GM21717 (cell line): ENCODE measurements around the gene CFI.
"Not testable (repeated sequence)": the region's sequence is repeated elsewhere in the genome, so short reads cannot be mapped to it uniquely, and the experiment has no call there.

Experiments
- ATAC-seq: cut with Tn5 transposase; IDR thresholded peaks from one replicate; pipeline ENCODE4 v1.9.1; 2021; ENCODE audit warnings: mild to moderate bottlenecking, moderate library complexity; ENCODE audit not compliant: unreplicated experiment

Gene CFI

GRCh38 chr4:109798866-109799265, 2.9 kb downstream of the CFI start:
- no peak for ATAC-seq

DNA sequence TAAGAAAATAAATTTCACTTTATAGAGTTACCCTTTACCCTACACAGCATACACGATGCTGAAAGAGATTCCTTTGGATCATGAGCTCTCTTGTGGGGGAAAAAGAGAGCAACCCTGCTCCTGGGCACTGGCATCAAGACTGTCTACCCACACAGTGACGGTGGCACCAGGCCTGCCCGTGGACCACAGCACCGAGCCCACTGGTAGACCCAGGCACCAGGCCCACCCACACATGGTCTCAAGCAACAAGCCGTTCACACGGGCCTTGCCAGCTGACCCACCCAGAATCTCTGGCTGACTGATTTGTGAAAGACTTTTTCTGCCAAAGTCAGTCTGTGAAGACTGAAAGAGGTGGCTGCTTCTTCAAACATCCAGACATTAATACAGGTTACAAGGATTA, 6.7 kb downstream of the CFI start:
- no peak for ATAC-seq

DNA sequence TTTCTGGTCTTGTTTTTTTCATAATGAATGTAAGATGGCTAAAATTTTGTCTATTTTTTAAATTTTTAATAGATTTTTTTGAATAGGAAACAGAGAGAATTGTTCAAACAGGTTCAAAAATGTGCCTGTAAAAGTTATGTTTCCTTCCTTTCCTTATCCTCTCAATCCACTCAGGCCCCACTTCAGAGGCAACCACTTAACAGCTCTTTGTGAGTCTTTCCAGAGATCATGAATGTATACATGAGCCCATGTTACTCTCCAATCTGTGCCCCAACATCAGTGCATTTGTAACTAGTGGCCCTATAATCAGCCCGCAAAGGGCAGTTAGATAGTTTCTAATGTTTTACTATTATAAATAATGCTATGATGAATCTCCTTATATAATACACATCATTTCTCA, 14.0 kb downstream of the CFI start:
- ATAC-seq, result no peak

DNA sequence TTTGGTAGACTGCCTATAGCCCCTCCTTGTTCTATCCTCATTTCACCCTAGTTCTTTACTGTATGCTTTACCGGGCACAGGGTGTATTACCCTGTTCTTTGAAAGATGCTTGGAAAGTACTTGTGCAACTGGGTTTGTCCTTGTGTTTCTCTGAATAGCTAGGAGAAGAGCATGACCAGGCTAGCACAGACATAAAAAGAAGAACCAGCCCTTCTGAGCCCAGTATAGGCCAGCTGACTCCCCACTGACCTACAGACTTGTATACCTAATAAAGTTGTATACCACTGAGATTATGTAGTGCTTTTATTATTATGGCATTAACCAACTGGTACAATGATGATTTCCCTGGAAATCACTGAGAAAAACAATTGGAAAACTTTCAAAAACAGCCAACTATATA, 15.0 kb downstream of the CFI start:
- no peak for ATAC-seq

GRCh38 chr4:109782092-109782491, 19.7 kb downstream of the CFI start:
- ATAC-seq, result not testable (repeated sequence)

DNA sequence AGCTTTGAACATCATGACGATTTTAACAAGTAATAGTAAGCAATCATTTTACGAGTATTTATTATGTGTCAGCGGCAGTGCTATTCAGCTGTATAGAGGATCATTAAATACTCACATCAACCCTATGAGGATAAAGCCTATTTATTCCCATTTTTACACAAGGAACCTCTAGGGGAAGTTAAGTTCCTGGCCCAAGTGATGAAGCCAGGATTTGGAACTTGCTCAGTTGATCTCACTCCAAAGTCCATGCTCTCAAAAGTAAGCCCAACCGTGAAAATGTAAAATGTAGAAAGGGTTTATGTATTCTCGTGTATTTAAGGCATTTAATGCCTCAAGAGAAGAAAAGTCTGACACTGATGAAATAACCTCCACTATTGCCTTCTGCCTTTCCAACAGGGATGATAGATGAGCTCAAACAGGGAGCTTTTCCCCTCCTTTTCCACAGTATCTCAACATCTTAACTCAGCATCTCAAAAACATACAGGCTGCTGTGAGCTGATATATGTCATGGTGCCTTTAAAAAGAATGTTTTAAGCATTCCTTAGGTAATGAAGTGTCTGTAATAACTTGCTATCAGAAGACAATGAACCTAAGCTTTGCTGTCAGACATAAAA, 36.9 kb downstream of the CFI start:
- no peak for ATAC-seq

DNA sequence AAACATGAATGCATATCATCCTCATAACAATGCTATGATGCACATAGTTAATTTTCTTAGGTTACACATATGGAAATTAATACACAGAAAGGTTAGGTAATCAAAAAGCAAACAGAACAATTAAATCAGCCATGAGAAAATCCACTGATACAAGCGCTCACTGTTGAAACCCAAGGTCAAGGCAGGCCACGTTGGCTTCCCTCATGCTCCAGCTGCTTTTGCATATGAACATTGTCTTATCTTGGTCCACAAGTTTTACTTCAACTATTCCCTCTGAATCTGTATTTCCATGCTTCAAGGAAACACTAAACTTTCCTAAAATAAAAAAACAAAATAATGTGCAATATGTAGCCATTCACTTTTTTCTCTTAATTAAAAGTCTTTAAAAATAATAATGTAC, 37.4 kb downstream of the CFI start:
- no peak for ATAC-seq

- no peak for ATAC-seq
Measured at GRCh38 chr4:109760682-109761081, 41.1 kb downstream of the CFI start.

DNA sequence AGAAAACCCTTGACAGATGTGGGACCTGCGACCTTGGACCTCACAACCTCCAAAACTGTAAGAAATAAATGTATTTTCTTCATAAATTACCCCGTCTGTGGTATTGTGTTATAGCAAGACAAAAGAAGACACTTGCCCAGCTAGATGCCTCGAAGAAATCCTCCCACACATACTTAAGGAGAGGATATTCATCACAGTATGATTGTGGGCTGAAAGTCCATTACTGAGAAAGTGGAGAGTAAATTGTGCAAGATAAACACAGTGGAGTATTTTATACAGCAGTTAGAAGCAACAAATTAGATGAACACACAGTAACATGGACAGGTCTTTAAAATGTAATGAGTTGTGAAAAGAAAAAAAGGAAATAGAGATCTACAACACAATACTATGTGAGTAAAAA, 46.1 kb downstream of the CFI start:
- ATAC-seq, result no peak

DNA sequence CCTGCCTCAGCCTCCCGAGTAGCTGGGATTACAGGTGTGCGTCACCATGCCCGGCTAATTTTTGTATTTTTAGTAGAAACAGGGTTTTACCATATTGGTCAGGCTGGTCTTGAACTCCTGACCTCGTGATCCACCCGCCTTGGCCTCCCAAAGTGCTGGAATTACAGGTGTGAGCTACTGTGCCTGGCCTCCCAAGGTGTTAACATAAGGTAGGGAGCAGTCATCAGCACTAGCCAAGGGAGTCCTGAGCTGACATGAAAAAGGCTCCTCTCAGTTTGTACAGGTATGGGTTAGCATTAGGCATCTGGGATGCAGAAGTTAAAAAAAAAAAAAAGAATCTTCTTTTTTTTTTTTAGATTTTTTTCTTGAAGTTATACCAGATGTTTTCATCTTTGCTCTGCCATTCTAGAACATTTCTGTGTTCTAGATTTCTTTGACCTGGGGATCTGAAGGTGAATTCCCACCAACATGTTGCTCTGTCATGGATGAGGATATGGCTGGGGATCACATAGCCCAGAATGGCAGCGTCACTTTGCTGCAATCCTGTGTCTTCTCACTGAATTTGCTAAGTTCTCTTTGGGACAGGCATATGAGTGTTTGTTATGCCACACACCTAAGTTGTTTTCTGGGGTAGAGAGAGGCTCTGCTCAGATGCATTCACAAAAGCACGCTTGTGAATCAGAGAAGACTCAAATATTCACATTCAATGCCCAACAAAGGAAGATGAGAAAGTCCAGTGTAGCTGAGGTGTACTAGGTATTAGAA, 47.5 kb downstream of the CFI start:
- ATAC-seq, result no peak

DNA sequence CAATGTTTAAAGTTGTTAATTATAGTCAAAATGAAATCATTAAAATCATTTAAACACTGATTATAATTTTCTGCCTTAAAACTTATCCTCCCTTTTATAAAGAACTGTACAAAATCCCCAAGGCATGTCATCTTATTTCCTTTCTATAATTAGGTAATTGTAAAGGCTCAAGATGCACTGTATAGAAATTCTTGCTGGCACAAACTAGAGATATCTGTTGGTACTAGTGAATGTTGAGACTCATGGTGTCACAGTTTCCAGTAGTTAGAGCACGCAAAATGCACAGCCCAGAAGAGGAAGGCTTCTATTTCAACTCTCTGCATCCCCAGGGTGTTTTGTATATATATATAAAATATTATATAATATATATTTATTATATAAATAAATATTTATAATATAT, 49.3 kb downstream of the CFI start:
- no peak for ATAC-seq

GRCh38 chr4:109751852-109752251, 49.9 kb downstream of the CFI start:
- ATAC-seq, result no peak

DNA sequence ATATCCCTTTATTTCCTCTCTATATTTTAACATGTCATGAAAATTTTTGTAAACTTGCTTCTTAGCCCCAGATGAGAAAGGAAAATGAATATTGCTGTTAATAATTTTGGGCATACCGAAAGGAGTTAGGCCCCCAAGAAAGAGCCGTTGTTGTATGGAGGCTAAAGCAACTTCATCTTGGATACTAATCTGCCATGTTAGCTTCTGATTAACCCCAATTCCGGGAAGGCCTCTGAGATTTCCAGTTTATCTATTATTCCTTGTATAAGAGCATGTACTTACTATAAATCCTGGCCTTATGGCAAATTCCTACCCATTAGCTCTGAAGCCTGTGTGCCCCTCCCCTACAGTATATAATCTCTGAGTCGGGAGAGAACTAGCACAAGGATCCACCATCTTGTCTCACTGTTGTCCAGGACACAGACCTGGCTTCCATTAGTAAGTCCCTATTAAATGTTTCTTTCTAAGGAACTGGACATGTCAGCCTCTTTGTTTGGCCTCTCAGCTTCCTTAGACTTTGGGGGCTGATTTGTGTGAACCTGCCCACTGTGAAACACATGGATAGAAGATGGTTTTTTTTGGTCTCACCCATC, 51.1 kb downstream of the CFI start:
- ATAC-seq, result no peak

DNA sequence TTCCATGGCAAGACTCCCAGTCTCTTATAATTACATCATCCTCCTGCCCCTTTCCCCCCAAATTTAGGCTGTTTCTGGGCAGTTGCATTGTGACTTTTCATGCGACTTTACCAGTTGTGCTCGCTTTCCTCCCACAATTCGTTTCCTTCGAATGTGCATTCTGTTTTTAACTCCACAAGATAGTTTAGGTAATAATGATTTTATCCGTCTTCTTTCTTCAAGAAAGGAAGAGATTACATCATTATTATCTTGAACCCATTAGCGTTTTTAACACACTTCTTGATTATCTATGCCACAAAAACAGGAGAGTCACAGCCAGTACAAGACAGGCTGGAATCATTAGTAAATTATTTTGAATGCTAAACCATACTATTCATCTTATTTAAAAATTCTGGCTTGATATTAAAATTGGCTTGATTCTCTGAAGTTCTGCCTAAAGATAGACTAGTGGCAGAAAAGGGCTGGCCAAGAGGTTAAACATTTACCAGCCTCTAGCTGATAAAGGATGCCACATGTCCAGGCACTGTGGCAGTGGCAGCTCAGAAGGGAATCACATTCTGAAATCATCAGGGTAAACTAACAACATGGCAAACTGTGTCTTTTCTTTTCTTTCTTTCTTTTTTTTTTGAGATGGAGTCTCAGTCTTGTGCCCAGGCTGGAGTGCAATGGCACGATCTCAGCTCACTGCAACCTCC, 52.3 kb downstream of the CFI start:
- ATAC-seq, result no peak

- ATAC-seq, result no peak
Measured at GRCh38 chr4:109748114-109748513, 53.7 kb downstream of the CFI start.

GRCh38 chr4:109746728-109747127, 55.1 kb downstream of the CFI start:
- ATAC-seq, result no peak

- ATAC-seq, result no peak
Measured at GRCh38 chr4:109745830-109746229, 56.0 kb downstream of the CFI start.

GRCh38 chr4:109739547-109739946, 62.3 kb downstream of the CFI start:
- no peak for ATAC-seq

DNA sequence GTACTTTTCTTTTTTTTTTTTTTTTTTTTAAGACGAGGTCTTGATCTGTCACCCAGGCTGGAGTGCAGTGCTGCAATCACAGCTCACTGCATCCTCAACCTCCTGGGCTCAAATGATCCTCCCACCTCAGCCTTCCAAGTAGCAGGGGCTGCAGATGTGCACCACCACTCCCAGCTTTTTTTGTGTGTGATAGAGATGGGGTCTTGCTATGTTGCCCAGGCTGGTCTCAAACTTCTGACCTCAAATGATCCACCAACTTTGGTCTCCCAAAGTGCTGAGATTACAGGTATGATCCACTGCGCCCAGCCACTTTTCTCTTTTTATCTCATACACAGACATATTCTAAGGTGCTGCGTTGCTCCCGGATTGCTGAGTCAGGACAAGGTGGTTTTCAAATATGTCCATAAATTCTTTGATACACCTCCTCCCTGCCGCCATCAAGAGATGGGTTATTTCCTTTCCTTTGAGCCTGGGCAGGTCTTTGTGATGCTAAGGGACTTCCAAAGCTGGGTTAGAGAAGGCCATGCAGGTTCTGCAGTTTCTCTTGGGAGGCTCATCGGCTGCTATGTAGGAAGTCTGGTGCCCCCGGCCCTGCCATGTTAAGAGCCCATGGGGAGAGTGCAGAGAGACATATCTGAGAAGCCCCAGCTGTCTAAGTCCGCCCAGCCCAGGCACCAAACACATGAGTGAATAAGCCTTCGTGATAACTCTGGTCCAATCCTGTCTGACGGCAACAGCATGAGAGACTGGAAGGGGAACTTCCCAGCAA, 63.5 kb downstream of the CFI start:
- no peak for ATAC-seq

DNA sequence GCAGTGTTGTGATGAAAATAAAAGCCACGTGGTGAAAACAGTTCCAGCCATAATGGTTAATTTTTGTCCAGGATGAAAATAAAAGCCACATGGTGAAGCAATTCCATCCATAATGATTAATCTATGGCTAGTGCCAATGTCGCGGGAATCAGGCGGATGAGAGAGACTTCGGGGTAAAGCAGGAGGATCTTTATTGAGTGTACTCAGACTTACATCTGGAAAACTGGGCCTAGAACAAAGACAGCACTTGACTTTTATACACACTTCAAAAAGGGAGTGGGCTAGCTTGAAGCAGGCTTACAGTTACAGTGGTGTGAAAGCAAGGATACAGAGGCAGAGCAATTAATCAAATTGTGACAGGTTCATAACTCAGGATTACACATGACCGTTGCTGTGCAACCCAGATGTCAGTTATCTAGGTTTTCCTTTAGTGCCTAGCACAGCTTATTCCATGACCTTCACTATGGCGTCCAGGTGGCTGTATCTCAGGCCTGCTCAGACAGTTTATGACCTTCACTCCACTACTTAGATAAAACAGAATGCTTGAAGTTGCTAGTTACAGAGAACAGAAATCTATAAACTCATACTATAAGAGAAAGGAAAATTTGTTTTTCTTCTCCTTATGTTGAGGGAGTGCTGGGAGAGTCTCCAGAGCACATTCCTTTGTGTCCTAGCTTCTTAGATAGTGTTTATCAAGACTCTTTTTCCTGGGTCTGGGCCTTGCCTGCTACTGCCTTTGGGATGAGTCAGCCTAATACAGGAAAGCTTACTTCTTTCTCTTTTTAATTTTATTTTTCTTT, 66.0 kb downstream of the CFI start:
- ATAC-seq, result no peak
